D721Med (cell line): ENCODE results near the gene POLR1A.

Experiments used
- DNase-seq: peaks from one replicate; pipeline ENCODE4 v3.0.0; 2011; ENCODE audit warnings: low spot score; ENCODE audit not compliant: insufficient read length
- FAIRE-seq: peaks from 2 replicates; lab custom pipeline; 2011; peaks lifted over from hg19 to GRCh38; lab: Jason Lieb, UNC
- CTCF ChIP-seq: IDR thresholded peaks from 2 replicates; pipeline ENCODE4 v1.5.1; 2012; ENCODE audit warnings: mild to moderate bottlenecking, control low read depth; ENCODE audit not compliant: insufficient read depth; ENCODE audit errors: missing control alignments

The POLR1A gene

GRCh38 chr2:85975581-85975980 lies 130.1 kb downstream of the POLR1A start:
- DNase-seq (no peak), FAIRE-seq (no peak)
- TF ChIP-seq CTCF: no peak

GRCh38 chr2:85974390-85974789 lies 131.3 kb downstream of the POLR1A start:
- no peak for FAIRE-seq
- TF ChIP-seq CTCF: no peak
- no peak for DNase-seq

GRCh38 chr2:85972355-85972754 lies 133.3 kb downstream of the POLR1A start:
- FAIRE-seq (no peak), DNase-seq (no peak)
- no peak for TF ChIP-seq CTCF

GRCh38 chr2:85971366-85971765 lies 134.3 kb downstream of the POLR1A start:
- no peak for TF ChIP-seq CTCF
- DNase-seq (no peak), FAIRE-seq (no peak)
